ENCODE data around the gene MYH14.

Gene MYH14

DNA sequence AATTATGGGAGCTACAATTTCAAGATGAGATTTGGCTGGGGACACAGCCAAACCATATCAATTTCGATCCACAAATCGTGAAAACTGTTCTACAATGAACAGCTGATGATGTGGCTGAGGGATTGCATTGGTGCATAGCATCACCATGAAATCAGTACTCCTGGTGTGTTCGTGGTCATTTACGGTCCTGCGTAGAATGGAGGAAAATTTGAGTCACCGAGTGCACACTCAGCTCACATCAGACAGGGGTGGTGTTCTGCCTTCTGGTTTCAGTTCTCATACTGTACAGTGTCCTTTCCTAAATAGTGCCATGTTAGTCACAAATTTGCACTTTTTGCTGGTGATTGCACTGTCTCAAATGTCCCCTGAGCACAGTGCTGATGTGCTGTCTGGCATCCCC, 39.2 kb downstream of the MYH14 start:
- no peak for TF ChIP-seq EZH2phosphoT487 (IDR thresholded peaks at IDR 0.05; ENCODE audit: borderline replicate concordance, low read length)
- H3K4me2 ChIP-seq (ENCODE audit: low read length) = no peak overlapping the region
- H4K20me1 ChIP-seq (ENCODE audit: control insufficient read depth, insufficient read depth, low read depth, low read length) = no peaks in the 10 kb centered on the region
- H3K4me1 ChIP-seq (ENCODE audit: control insufficient read depth, low read length) = no peaks in the 10 kb centered on the region
- no peaks in the 10 kb centered on the region for H3K36me3 ChIP-seq (ENCODE audit: control insufficient read depth, low read length)
- no peak overlapping the region for H3K27ac ChIP-seq (ENCODE audit: low read depth, low read length)
- H3K9me3 ChIP-seq (ENCODE audit: control insufficient read depth, insufficient read depth, low read length) = no peaks in the 10 kb centered on the region
- H3K4me3 ChIP-seq (ENCODE audit: low read length) = no peak overlapping the region
- no peaks in the 10 kb centered on the region for H3F3A ChIP-seq (ENCODE audit: control insufficient read depth, insufficient read depth)
- H3K9me2 ChIP-seq (replicated peaks; ENCODE audit: control insufficient read depth, low read length) = no peaks in the 10 kb centered on the region
- no peaks in the 10 kb centered on the region for H3K79me2 ChIP-seq (ENCODE audit: control insufficient read depth, low read length)
- no peaks in the 10 kb centered on the region for H3K27me3 ChIP-seq (ENCODE audit: control insufficient read depth, low read length)

DNA sequence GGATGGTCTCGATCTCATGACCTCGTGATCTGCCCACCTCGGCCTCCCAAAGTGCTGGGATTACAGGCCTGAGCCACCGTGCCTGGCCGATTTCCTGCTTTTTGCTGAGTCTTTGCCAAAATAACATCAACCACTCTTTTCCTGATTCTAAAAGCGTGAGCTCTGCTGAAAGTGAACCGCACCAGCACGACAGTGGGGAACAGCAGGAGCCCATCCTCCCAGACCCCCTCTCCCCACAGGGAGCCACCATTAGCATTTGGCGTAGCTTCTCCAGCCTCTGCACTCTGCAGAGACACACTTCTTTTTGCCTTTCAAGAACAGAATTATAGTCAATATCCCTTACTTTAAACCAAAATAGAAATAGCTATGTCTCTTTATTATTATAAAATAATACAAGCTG, 41.3 kb downstream of the MYH14 start:
- H3K4me3 ChIP-seq (ENCODE audit: low read length) = no peak overlapping the region
- no peaks in the 10 kb centered on the region for H3K4me1 ChIP-seq (ENCODE audit: control insufficient read depth, low read length)
- no peaks in the 10 kb centered on the region for H4K20me1 ChIP-seq (ENCODE audit: control insufficient read depth, insufficient read depth, low read depth, low read length)
- no peaks in the 10 kb centered on the region for H3K27me3 ChIP-seq (ENCODE audit: control insufficient read depth, low read length)
- TF ChIP-seq, protein P1, sequence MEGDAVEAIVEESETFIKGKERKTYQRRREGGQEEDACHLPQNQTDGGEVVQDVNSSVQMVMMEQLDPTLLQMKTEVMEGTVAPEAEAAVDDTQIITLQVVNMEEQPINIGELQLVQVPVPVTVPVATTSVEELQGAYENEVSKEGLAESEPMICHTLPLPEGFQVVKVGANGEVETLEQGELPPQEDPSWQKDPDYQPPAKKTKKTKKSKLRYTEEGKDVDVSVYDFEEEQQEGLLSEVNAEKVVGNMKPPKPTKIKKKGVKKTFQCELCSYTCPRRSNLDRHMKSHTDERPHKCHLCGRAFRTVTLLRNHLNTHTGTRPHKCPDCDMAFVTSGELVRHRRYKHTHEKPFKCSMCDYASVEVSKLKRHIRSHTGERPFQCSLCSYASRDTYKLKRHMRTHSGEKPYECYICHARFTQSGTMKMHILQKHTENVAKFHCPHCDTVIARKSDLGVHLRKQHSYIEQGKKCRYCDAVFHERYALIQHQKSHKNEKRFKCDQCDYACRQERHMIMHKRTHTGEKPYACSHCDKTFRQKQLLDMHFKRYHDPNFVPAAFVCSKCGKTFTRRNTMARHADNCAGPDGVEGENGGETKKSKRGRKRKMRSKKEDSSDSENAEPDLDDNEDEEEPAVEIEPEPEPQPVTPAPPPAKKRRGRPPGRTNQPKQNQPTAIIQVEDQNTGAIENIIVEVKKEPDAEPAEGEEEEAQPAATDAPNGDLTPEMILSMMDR (IDR thresholded peaks at IDR 0.05; ENCODE audit: low read depth, low read length, poor library complexity, severe bottlenecking) = no peak
- TF ChIP-seq EZH2phosphoT487 (IDR thresholded peaks at IDR 0.05; ENCODE audit: borderline replicate concordance, low read length) = no peak
- H3K79me2 ChIP-seq (ENCODE audit: control insufficient read depth, low read length) = no peaks in the 10 kb centered on the region
- H3F3A ChIP-seq (ENCODE audit: control insufficient read depth, insufficient read depth) = no peaks in the 10 kb centered on the region
- no peak overlapping the region for H3K27ac ChIP-seq (ENCODE audit: low read depth, low read length)
- H3K4me2 ChIP-seq (ENCODE audit: low read length) = no peak overlapping the region
- H3K9me3 ChIP-seq (ENCODE audit: control insufficient read depth, insufficient read depth, low read length) = no peaks in the 10 kb centered on the region
- H3K36me3 ChIP-seq (ENCODE audit: control insufficient read depth, low read length) = no peaks in the 10 kb centered on the region
- H3K9me2 ChIP-seq (replicated peaks; ENCODE audit: control insufficient read depth, low read length) = no peaks in the 10 kb centered on the region

- Histone ChIP-seq H3F3A (ENCODE audit: control insufficient read depth, insufficient read depth) (no peaks in the 10 kb centered on the region), H3K4me2 (ENCODE audit: low read length) (no peak overlapping the region), H3K4me1 (ENCODE audit: control insufficient read depth, low read length) (no peaks in the 10 kb centered on the region), H3K9me2 (replicated peaks; ENCODE audit: control insufficient read depth, low read length) (no peaks in the 10 kb centered on the region), H4K20me1 (ENCODE audit: control insufficient read depth, insufficient read depth, low read depth, low read length) (no peaks in the 10 kb centered on the region), H3K36me3 (ENCODE audit: control insufficient read depth, low read length) (no peaks in the 10 kb centered on the region), H3K9me3 (ENCODE audit: control insufficient read depth, insufficient read depth, low read length) (peaks cover 7% of the 10 kb centered on the region), H3K27ac (ENCODE audit: low read depth, low read length) (no peak overlapping the region), H3K4me3 (ENCODE audit: low read length) (no peak overlapping the region), H3K79me2 (ENCODE audit: control insufficient read depth, low read length) (no peaks in the 10 kb centered on the region), H3K27me3 (ENCODE audit: control insufficient read depth, low read length) (no peaks in the 10 kb centered on the region)
- TF ChIP-seq EZH2phosphoT487 (IDR thresholded peaks at IDR 0.05; ENCODE audit: borderline replicate concordance, low read length) = no peak
- TF ChIP-seq, protein P1 (IDR thresholded peaks at IDR 0.05; ENCODE audit: low read depth, low read length, poor library complexity, severe bottlenecking) = no peak
These were observed 45.0 kb downstream of the MYH14 start for GRCh38 chr19:50248413-50248812.

DNA sequence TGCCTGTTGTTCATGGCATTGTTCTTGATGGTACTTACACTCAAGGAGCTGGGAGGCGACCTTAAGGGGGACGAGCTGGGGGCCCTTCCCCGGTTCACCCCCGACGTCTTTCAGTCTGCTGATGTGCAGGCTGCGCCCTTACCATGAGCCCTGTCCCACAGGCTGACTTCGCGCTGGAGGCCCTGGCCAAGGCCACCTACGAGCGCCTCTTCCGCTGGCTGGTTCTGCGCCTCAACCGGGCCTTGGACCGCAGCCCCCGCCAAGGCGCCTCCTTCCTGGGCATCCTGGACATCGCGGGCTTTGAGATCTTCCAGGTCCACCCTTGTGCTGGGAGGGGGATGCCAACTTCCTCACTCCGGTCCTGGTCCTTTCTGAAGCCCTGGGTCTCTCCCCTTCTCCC, 45.4 kb downstream of the MYH14 start:
- Histone ChIP-seq H3K9me2 (replicated peaks; ENCODE audit: control insufficient read depth, low read length) (no peaks in the 10 kb centered on the region), H3K27ac (ENCODE audit: low read depth, low read length) (no peak overlapping the region), H3K27me3 (ENCODE audit: control insufficient read depth, low read length) (no peaks in the 10 kb centered on the region), H3K4me1 (ENCODE audit: control insufficient read depth, low read length) (no peaks in the 10 kb centered on the region), H3K4me3 (ENCODE audit: low read length) (no peak overlapping the region), H3F3A (ENCODE audit: control insufficient read depth, insufficient read depth) (no peaks in the 10 kb centered on the region), H3K9me3 (ENCODE audit: control insufficient read depth, insufficient read depth, low read length) (peaks cover 7% of the 10 kb centered on the region), H3K79me2 (ENCODE audit: control insufficient read depth, low read length) (no peaks in the 10 kb centered on the region), H3K36me3 (ENCODE audit: control insufficient read depth, low read length) (no peaks in the 10 kb centered on the region), H3K4me2 (ENCODE audit: low read length) (no peak overlapping the region), H4K20me1 (ENCODE audit: control insufficient read depth, insufficient read depth, low read depth, low read length) (no peaks in the 10 kb centered on the region)
- TF ChIP-seq, protein P1 (IDR thresholded peaks at IDR 0.05; ENCODE audit: low read depth, low read length, poor library complexity, severe bottlenecking) = no peak
- no peak for TF ChIP-seq EZH2phosphoT487 (IDR thresholded peaks at IDR 0.05; ENCODE audit: borderline replicate concordance, low read length)

Data from DOHH2 (cell line).